Raji (cell line): ENCODE data around the gene SETD7.

ENCODE experiments used
- POLR2A ChIP-seq: IDR thresholded peaks from 2 replicates; pipeline ENCODE4 v1.6.1; 2011; ENCODE audit warnings: low read depth, low read length, control low read depth; ENCODE audit not compliant: insufficient read depth

SETD7 gene

GRCh38 chr4:139558235-139559088, 2.4 kb upstream of the SETD7 start:
- no peak for TF ChIP-seq POLR2A

GRCh38 chr4:139557556-139558110, 1.6 kb upstream of the SETD7 start:
- no peak for TF ChIP-seq POLR2A

GRCh38 chr4:139556724-139557555, 921 bp upstream of the SETD7 start:
- TF ChIP-seq POLR2A, result peak; percentile 65

- no peak for TF ChIP-seq POLR2A
Measured at GRCh38 chr4:139555705-139556070, 331 bp downstream of the SETD7 start.

GRCh38 chr4:139554893-139555704, 920 bp downstream of the SETD7 start:
- peak; percentile 94 for TF ChIP-seq POLR2A

GRCh38 chr4:139554642-139554892, 1.5 kb downstream of the SETD7 start:
- TF ChIP-seq POLR2A, result no peak

GRCh38 chr4:139553751-139554641, 2.0 kb downstream of the SETD7 start:
- no peak for TF ChIP-seq POLR2A

- TF ChIP-seq POLR2A, result no peak
Measured at GRCh38 chr4:139552517-139553307, 3.3 kb downstream of the SETD7 start.

GRCh38 chr4:139550724-139551429, 5.1 kb downstream of the SETD7 start:
- TF ChIP-seq POLR2A, result no peak

GRCh38 chr4:139547979-139548378, 8.0 kb downstream of the SETD7 start:
- no peak for TF ChIP-seq POLR2A

- TF ChIP-seq POLR2A, result no peak
Measured at GRCh38 chr4:139540632-139541031, 15.4 kb downstream of the SETD7 start.

- no peak for TF ChIP-seq POLR2A
Measured at GRCh38 chr4:139540161-139540560, 15.9 kb downstream of the SETD7 start.

- no peak for TF ChIP-seq POLR2A
Measured at GRCh38 chr4:139537292-139537691, 18.7 kb downstream of the SETD7 start.

- no peak for TF ChIP-seq POLR2A
Measured at GRCh38 chr4:139535871-139536234, 20.2 kb downstream of the SETD7 start.
